GM12891 (cell line): ENCODE data around the gene DNAJB8.

Experiments
- DNase-seq: peaks from one replicate; pipeline ENCODE4 v3.0.0; 2011; ENCODE audit warnings: low spot score; ENCODE audit not compliant: insufficient read length
- FAIRE-seq: peaks from 2 replicates; lab custom pipeline; 2011; peaks lifted over from hg19 to GRCh38; lab: Jason Lieb, UNC
- PAX5 ChIP-seq: IDR thresholded peaks from 2 replicates; pipeline ENCODE4 v1.6.1; 2011; ENCODE audit warnings: low read length, moderate library complexity, mild to moderate bottlenecking; ENCODE audit not compliant: insufficient read depth, severe bottlenecking
- POLR2A ChIP-seq: IDR thresholded peaks from 2 replicates; pipeline ENCODE4 v1.6.1; 2011; ENCODE audit warnings: low read depth, low read length, control low read depth
- POLR2AphosphoS5 ChIP-seq: IDR thresholded peaks from 2 replicates; pipeline ENCODE4 v1.6.1; 2011; ENCODE audit warnings: low read depth, low read length, control low read depth
- POU2F2 ChIP-seq: IDR thresholded peaks from 2 replicates; pipeline ENCODE4 v1.6.1; 2011; ENCODE audit warnings: low read depth, mild to moderate bottlenecking, control low read depth, low read length, moderate library complexity
- SPI1 ChIP-seq: IDR thresholded peaks from 2 replicates; pipeline ENCODE4 v1.6.1; 2011; ENCODE audit warnings: low read depth, low read length, control low read depth
- TAF1 ChIP-seq: IDR thresholded peaks from 2 replicates; pipeline ENCODE4 v1.6.1; 2011; ENCODE audit warnings: low read depth, low read length, control low read depth

DNAJB8 gene

GRCh38 chr3:128495435-128495970 lies 28.8 kb upstream of the DNAJB8 start:
- no peak for FAIRE-seq
- TF ChIP-seq SPI1 (no peak), PAX5 (no peak), POLR2A (no peak)
- no peak for DNase-seq

DNA sequence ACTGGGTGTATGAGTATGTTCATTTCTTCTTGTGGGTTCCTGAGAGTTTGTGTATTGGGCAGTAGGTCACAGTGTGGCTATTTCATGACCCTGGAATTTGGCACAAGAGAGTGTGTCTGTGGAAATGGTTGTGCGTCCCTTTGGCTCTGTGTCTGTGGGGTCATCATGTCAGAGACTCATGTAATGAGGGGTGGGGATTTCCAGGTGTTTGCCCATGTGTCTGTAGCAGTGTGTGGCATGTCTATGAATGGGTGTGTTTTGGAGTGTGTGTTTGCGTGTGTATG lies 27.6 kb upstream of the DNAJB8 start:
- peak; percentile 43 for FAIRE-seq

GRCh38 chr3:128493570-128494366 lies 27.1 kb upstream of the DNAJB8 start:
- DNase-seq (no peak), FAIRE-seq (no peak)
- TF ChIP-seq POLR2A (no peak), POLR2AphosphoS5 (no peak), SPI1 (no peak), PAX5 (no peak), TAF1 (no peak), POU2F2 (no peak)

More for the DNA sequence above, 27.6 kb upstream of the DNAJB8 start:
- no peak for DNase-seq
- no peak for TF ChIP-seq SPI1
- no peak for TF ChIP-seq PAX5
- TF ChIP-seq POLR2A = no peak
- TF ChIP-seq POU2F2 = no peak
- no peak for TF ChIP-seq POLR2AphosphoS5
- no peak for TF ChIP-seq TAF1

- DNase-seq = no peak
- TF ChIP-seq TAF1 = no peak
- no peak for TF ChIP-seq POLR2A
- TF ChIP-seq POU2F2 = no peak
- no peak for TF ChIP-seq POLR2AphosphoS5
- no peak for TF ChIP-seq SPI1
- no peak for TF ChIP-seq PAX5
- FAIRE-seq = no peak
Measured at GRCh38 chr3:128492671-128493569, 26.2 kb upstream of the DNAJB8 start, which contains the start of gene GATA2. Gene GATA2 (minus strand): TSS chr3:128493201. CDS start chr3:128487031, 6,170 bp downstream.

GRCh38 chr3:128491941-128492670 lies 25.4 kb upstream of the DNAJB8 start:
- DNase-seq (no peak), FAIRE-seq (no peak)
- TF ChIP-seq POLR2AphosphoS5 (no peak), PAX5 (no peak), SPI1 (no peak), POU2F2 (no peak), POLR2A (no peak), TAF1 (no peak)

DNA sequence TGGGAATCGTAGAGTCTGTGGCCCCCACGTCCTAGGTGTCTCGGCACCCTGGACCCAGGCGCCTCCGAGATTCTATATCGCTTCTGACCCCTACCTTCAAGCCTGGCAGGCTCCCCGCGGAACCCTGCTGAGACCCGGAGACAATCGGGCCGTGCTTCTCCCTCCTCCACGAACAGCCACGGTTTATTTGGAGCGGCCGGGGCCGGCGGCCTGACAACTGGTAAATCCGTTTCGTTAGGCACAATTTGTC lies 24.9 kb upstream of the DNAJB8 start:
- no peak for DNase-seq
- TF ChIP-seq POLR2A (no peak), POLR2AphosphoS5 (no peak), POU2F2 (no peak), SPI1 (no peak), TAF1 (no peak), PAX5 (no peak)
- no peak for FAIRE-seq

GRCh38 chr3:128490915-128491690 lies 24.4 kb upstream of the DNAJB8 start:
- FAIRE-seq (no peak), DNase-seq (no peak)
- TF ChIP-seq POLR2A = no peak

DNA sequence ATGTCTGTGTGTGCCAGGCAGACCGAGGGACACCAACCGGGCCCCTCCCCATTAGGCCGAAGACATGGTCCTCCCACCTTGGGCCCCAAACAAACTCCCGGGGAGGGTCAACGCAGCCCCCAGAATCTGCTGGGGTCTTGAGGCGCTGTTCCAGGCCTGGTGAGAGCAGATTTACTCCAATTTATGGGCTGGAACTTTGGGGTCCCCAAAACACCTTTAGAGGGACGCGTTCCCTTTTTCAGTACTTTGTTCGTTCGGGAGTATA lies 23.9 kb upstream of the DNAJB8 start:
- TF ChIP-seq SPI1 (no peak), POU2F2 (no peak), PAX5 (no peak), POLR2AphosphoS5 (no peak), TAF1 (no peak), POLR2A (no peak)
- FAIRE-seq = no peak
- DNase-seq = no peak
